Astrocyte (in vitro differentiated cells and primary cell): Measurements from ENCODE around the gene CASR. TPM values are rescaled to one million over a fixed set of nuclear protein-coding genes. Genes with fewer than 3 reads are reported as not detected.

Experiments used
- DNase-seq: peaks from one replicate; pipeline ENCODE4 v3.0.0-alpha.2; 2010; ENCODE audit warnings: low read depth
- FAIRE-seq: peaks from 2 replicates; lab custom pipeline; 2011; peaks lifted over from hg19 to GRCh38; lab: Jason Lieb, UNC
- H2AFZ ChIP-seq: 2 replicates; pipeline ENCODE4 v1.6.0; 2012; ENCODE audit warnings: low read depth, low read length, inconsistent platforms
- H3K27ac ChIP-seq: 2 replicates; pipeline ENCODE4 v1.5.1; 2011; ENCODE audit warnings: low read depth, low read length, inconsistent platforms
- H3K27me3 ChIP-seq: 2 replicates; pipeline ENCODE4 v1.6.0; 2011; ENCODE audit warnings: low read length, inconsistent platforms; ENCODE audit not compliant: insufficient read depth
- H3K36me3 ChIP-seq: 2 replicates; pipeline ENCODE4 v1.5.1; 2011; ENCODE audit warnings: low read length, inconsistent platforms; ENCODE audit not compliant: insufficient read depth
- H3K4me1 ChIP-seq: 2 replicates; pipeline ENCODE4 v1.5.1; 2011; ENCODE audit warnings: low read length, inconsistent platforms; ENCODE audit not compliant: insufficient read depth
- H3K4me2 ChIP-seq: 2 replicates; pipeline ENCODE4 v1.6.0; 2012; ENCODE audit warnings: low read length, inconsistent platforms
- H3K4me3 ChIP-seq: 2 replicates; pipeline ENCODE4 v1.5.1; 2011; ENCODE audit warnings: low read depth, mild to moderate bottlenecking, low read length, inconsistent platforms; ENCODE audit not compliant: insufficient read depth
- H3K79me2 ChIP-seq: 2 replicates; pipeline ENCODE4 v1.6.0; 2012; ENCODE audit warnings: mild to moderate bottlenecking, low read length, inconsistent platforms; ENCODE audit not compliant: insufficient read depth
- H3K9ac ChIP-seq: 2 replicates; pipeline ENCODE4 v1.6.0; 2012; ENCODE audit warnings: mild to moderate bottlenecking, low read length, inconsistent platforms
- H3K9me3 ChIP-seq: 2 replicates; pipeline ENCODE4 v1.5.1; 2012; ENCODE audit warnings: low read depth, mild to moderate bottlenecking, low read length, inconsistent platforms; ENCODE audit not compliant: insufficient read depth
- H4K20me1 ChIP-seq: 2 replicates; pipeline ENCODE4 v1.6.0; 2012; ENCODE audit warnings: low read length, inconsistent platforms; ENCODE audit not compliant: insufficient read depth
- H3K27ac Mint-ChIP-seq: one replicate; pipeline ENCODE4 v1.8.0; 2021; ENCODE audit warnings: mild to moderate bottlenecking, mixed read lengths; ENCODE audit not compliant: unreplicated experiment
- H3K27me3 Mint-ChIP-seq: one replicate; pipeline ENCODE4 v1.8.0; 2021; ENCODE audit warnings: low read depth, mixed read lengths; ENCODE audit not compliant: unreplicated experiment
- H3K36me3 Mint-ChIP-seq: one replicate; pipeline ENCODE4 v1.8.0; 2021; ENCODE audit warnings: low read depth, mixed read lengths; ENCODE audit not compliant: unreplicated experiment
- H3K4me1 Mint-ChIP-seq: one replicate; pipeline ENCODE4 v1.8.0; 2021; ENCODE audit warnings: low read depth, mixed read lengths; ENCODE audit not compliant: unreplicated experiment
- H3K4me3 Mint-ChIP-seq: one replicate; pipeline ENCODE4 v1.8.0; 2021; ENCODE audit warnings: mild to moderate bottlenecking, moderate library complexity, mixed read lengths; ENCODE audit not compliant: unreplicated experiment
- H3K9me3 Mint-ChIP-seq: one replicate; pipeline ENCODE4 v1.8.0; 2021; ENCODE audit warnings: mild to moderate bottlenecking, mixed read lengths; ENCODE audit not compliant: unreplicated experiment
- EZH2 ChIP-seq: IDR thresholded peaks from 2 replicates; pipeline ENCODE4 v1.6.1; 2012; ENCODE audit warnings: mild to moderate bottlenecking, low read length, inconsistent platforms; ENCODE audit not compliant: insufficient read depth
- total RNA-seq: library from RNA; stranded (reverse); gene quantifications from 2 replicates; pipeline ENCODE4 v1.2.1, GENCODE V29; 2021
- TF ChIP-seq, protein P1 (sequence below): IDR thresholded peaks from 2 replicates; pipeline ENCODE4 v1.5.1; 2011; ENCODE audit warnings: low read depth, mild to moderate bottlenecking, inconsistent platforms, low read length, moderate library complexity; ENCODE audit not compliant: insufficient read depth

The CASR gene
- total RNA-seq, 1 donor from 2014 or later = not detected

DNA sequence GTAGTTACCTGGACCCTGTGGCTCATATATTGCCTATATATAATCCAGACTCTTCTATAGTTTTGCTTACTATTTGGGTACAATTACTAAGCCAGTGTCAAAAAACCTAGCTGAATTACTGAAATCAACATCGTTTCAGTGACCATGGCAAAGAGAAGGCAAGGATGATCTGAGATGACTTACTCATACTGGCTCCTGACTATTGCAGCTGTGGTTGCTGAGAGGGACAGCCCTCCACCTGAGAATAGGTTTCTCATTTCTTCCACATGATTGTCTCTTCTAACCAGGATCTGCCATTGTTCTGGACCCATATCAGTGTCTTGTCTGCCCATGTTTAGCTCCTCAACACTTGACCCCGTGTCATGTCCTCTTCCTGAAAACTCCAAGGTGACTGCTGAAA is 30.2 kb downstream of the CASR start:
- Mint-ChIP-seq H3K4me1 (no peaks in the 10 kb centered on the region), H3K27ac (no peak overlapping the region), H3K27me3 (no peaks in the 10 kb centered on the region), H3K9me3 (no peaks in the 10 kb centered on the region), H3K4me3 (no peak overlapping the region), H3K36me3 (no peaks in the 10 kb centered on the region)
- DNase-seq (no peak), FAIRE-seq (no peak)
- no peaks in the 10 kb centered on the region for H3K36me3 ChIP-seq
- no peaks in the 10 kb centered on the region for H3K4me1 ChIP-seq
- H3K9me3 ChIP-seq = no peaks in the 10 kb centered on the region
- H4K20me1 ChIP-seq = no peaks in the 10 kb centered on the region
- TF ChIP-seq EZH2 = no peak
- TF ChIP-seq, protein P1, sequence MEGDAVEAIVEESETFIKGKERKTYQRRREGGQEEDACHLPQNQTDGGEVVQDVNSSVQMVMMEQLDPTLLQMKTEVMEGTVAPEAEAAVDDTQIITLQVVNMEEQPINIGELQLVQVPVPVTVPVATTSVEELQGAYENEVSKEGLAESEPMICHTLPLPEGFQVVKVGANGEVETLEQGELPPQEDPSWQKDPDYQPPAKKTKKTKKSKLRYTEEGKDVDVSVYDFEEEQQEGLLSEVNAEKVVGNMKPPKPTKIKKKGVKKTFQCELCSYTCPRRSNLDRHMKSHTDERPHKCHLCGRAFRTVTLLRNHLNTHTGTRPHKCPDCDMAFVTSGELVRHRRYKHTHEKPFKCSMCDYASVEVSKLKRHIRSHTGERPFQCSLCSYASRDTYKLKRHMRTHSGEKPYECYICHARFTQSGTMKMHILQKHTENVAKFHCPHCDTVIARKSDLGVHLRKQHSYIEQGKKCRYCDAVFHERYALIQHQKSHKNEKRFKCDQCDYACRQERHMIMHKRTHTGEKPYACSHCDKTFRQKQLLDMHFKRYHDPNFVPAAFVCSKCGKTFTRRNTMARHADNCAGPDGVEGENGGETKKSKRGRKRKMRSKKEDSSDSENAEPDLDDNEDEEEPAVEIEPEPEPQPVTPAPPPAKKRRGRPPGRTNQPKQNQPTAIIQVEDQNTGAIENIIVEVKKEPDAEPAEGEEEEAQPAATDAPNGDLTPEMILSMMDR = no peak
- no peak overlapping the region for H3K4me2 ChIP-seq
- H3K27ac ChIP-seq = no peak overlapping the region
- no peak overlapping the region for H3K4me3 ChIP-seq
- no peaks in the 10 kb centered on the region for H3K27me3 ChIP-seq
- no peak overlapping the region for H3K9ac ChIP-seq
- H2AFZ ChIP-seq = no peak overlapping the region
- H3K79me2 ChIP-seq = no peaks in the 10 kb centered on the region

DNA sequence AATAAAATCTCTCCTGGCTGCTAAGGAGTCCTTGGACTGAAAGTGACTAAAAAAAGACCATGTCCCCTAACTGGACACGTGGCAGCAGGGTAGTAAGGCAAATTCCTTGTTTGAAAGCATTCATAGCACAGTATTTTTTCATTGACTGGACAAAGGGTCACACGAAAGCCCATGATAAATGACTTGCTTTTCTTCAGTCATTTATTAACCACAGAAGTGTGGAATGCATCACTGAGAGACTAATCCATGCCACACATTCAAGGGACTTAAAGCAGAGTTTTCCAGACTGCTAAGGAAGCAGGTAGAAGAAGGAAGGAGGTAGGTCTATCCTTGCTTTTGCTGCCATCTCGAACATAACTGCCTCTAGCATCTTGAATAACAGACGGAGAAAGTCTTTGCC is 31.2 kb downstream of the CASR start:
- Histone ChIP-seq H3K79me2 (no peaks in the 10 kb centered on the region), H3K27ac (no peak overlapping the region), H3K36me3 (no peaks in the 10 kb centered on the region), H3K9me3 (no peaks in the 10 kb centered on the region), H3K4me2 (no peak overlapping the region), H3K4me3 (no peak overlapping the region), H4K20me1 (no peaks in the 10 kb centered on the region), H3K9ac (no peak overlapping the region), H3K27me3 (no peaks in the 10 kb centered on the region), H3K4me1 (no peaks in the 10 kb centered on the region), H2AFZ (no peak overlapping the region)
- no peak for TF ChIP-seq EZH2
- Mint-ChIP-seq H3K9me3 (no peaks in the 10 kb centered on the region), H3K27ac (no peak overlapping the region), H3K27me3 (no peaks in the 10 kb centered on the region), H3K4me1 (no peaks in the 10 kb centered on the region), H3K36me3 (no peaks in the 10 kb centered on the region), H3K4me3 (no peak overlapping the region)
- FAIRE-seq (no peak), DNase-seq (no peak)

DNA sequence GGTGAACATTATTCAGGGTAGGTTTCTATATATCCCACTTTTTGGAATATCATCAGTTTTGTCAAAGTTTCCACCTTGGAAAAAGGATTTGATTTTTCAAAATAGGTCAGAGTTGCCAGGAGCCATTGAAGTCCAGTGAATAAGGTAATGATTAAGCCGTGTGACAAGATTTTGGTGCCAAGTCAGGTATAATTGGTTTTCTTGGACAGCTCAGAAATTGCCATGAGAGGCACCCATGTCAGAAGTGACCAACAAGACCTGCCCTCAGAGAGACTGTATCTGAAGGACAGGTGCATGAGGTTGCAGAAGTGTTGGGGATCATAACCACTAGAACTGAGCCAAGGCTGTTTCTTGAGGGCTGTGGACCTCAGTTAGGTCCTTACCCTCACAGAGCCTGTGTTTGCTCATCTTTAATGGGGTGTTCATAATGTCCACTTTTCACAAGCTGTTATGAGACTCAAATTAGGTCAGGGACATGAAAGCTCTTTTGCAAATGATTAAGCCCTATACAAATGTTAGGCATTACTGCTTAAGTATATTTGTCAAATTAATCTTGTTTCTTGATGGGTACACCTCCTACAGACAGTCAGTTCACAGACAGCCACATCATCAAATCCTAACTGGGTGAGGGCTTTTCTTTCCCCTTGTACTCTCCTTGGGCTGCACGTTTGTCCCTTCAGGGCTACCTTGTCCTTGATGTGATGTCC is 32.3 kb downstream of the CASR start:
- no peak overlapping the region for H3K4me3 Mint-ChIP-seq
- Histone ChIP-seq H4K20me1 (no peaks in the 10 kb centered on the region), H3K9ac (no peak overlapping the region), H2AFZ (no peak overlapping the region), H3K9me3 (no peaks in the 10 kb centered on the region), H3K4me1 (no peaks in the 10 kb centered on the region), H3K27me3 (no peaks in the 10 kb centered on the region), H3K36me3 (no peaks in the 10 kb centered on the region), H3K27ac (no peak overlapping the region), H3K79me2 (no peaks in the 10 kb centered on the region), H3K4me3 (no peak overlapping the region), H3K4me2 (no peak overlapping the region)
- H3K9me3 Mint-ChIP-seq = no peaks in the 10 kb centered on the region
- FAIRE-seq (no peak), DNase-seq (no peak)
- TF ChIP-seq EZH2 = no peak
- TF ChIP-seq, protein P1 = no peak
- H3K36me3 Mint-ChIP-seq = no peaks in the 10 kb centered on the region
- H3K27me3 Mint-ChIP-seq = no peaks in the 10 kb centered on the region
- no peak overlapping the region for H3K27ac Mint-ChIP-seq
- H3K4me1 Mint-ChIP-seq = no peaks in the 10 kb centered on the region
